CMK (cell line): Measurements from ENCODE around the gene NKD1.

Experiments
- DNase-seq: peaks from one replicate; pipeline ENCODE4 v3.0.0-alpha.2; 2010; ENCODE audit warnings: low read depth

NKD1 gene

DNA sequence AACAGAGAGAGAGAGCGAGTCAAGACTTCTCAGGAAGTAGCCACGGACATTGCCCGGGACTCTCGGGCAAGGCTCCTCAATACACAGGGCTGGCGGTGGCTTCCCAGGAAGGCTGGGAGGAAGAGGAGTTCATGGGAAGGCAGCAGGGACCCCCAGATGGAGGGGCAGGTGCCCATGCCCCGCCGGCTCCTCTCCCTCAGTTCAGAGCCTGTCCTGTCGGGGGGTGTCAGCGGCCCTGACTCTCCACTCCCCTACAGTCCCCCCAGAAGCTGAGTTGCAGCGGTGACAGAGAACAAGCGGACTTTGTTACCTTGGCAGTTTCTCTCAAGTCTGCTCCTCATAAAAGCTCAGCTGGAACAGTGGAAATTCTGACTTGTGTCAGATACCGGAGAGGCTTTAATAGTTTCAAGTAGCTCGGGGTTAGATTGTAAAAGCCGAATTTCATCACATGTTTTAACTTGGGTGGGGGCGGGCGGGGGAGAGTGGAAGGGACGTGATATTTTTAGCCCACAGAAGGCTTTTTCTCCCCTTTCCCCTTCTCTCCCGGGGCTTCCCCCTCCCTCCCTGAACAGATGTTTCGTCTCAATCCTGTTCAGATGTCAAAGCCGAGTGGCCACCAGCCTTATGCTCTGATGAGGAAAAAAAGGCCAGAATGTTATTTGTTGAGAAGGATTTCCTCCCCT, 65.2 kb downstream of the NKD1 start:
- no peak for DNase-seq

DNA sequence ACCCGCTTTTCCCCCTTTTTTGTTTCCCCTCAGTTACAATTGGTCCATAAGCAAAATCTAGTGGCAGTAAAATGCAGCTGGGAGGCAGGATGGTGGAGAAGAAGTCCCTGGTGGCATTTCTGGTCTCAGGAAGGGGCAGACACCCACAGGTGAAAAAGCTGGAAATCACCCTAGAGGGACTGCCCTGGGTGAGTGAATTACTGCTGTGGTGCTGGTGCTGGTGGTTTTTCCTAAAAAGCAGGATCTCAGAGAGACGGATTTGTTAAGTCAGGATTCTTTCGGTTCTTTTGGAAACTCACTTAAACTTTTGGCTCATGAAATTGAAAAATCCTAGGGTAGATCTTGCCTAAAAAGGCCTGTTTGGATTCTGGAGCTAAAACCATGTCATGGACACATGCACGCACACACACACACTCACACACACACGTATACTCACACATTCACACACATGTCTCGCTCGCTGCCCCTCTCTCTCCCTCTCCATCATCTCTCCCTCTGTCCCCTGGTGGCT, 65.8 kb downstream of the NKD1 start:
- no peak for DNase-seq

GRCh38 chr16:50614955-50615724, 66.9 kb downstream of the NKD1 start:
- DNase-seq, result no peak

DNA sequence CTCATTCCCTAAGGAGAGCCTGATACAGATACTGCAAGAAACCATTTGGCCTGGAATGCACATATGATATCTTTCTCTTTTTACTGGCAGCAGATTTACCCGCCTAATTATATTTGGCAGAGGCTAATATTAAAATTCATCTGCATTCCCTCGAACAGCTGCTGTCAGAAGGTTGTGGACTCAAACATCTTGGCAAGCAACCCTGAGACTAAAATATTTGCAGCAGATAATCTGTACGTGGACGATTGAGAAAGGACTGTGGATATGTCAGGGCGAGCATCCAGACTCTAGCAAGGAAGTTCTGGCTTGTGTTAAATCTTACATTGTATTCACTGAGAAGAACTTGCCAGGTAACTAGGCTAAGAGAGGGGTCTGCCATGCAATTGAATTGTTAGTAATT, 67.7 kb downstream of the NKD1 start:
- DNase-seq, result no peak

- DNase-seq, result no peak
Observed at GRCh38 chr16:50616386-50616785, 68.2 kb downstream of the NKD1 start.

GRCh38 chr16:50616883-50617645, 68.9 kb downstream of the NKD1 start:
- DNase-seq, result no peak

- DNase-seq, result no peak
Observed at GRCh38 chr16:50617646-50618184, 69.5 kb downstream of the NKD1 start.

DNA sequence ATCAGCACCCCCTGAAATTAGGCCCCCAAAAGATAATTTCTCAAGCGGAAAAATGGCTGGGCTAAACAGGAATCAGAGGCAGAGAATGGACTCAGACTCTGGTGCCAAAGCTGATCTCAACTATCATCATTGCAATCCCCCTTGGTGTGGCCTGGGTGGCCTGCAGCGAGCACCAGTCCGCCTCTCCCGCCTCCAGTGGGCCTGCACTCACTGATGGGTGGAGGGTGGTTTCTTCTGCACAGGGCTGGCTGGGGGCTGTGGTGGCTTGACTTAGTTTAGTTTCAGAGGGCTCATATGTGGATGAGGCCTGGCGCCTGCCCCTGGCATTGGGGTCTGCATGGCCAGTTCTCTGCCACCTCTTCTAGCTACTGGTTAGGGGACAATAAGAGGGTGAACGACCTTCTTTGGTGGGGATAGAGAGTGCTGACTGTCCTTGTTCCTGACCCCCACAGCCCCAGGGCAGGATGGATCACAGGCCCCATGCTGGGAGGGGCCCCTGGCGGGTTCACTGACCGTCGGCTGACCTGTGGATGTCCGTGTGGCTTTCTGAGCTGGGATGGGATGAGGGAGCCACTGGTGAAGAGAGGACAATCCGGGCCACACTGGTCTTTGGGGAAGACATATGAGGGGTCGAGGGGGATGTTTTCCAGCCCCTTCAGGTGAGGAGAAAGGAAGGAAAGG, 70.2 kb downstream of the NKD1 start:
- no peak for DNase-seq

GRCh38 chr16:50619702-50620491, 71.7 kb downstream of the NKD1 start:
- no peak for DNase-seq

DNA sequence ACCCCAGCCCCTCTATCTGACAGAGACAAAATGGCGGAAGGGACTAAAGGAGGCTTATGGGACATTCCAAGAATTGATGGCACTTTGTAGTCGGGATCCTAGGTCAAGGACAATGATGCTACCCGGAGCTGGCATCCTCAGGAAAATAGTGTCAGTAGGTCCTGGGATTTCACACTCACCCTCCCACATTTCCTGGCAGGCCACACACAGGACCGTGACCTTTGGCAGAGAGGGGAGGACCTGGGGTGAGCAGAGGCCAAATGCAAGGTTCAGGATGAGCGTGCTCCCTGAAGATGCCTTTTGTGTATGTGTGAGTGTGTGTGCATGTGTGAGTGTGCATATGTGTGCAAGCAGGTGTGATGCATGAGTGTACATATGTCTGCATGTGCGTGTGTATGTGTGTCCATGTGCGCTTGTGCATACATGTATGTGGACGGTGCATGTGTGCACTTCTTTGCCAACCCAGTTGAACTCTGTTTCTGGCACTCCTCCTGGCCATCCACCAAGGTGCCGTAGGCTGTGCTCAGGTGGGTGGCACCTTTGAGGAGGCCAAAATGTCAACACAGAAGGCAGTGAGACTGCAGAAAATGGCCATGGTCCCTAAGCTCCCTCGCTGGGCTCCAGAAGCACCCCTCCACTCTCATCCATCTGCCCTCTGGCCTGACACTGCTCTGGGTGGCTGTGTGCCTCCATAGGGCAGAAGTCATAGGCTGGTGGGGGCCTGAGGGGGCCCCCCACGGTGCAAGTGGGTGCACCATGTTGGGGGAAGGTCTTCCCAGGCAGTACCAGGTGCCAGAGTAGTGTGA, 72.7 kb downstream of the NKD1 start:
- no peak for DNase-seq

DNA sequence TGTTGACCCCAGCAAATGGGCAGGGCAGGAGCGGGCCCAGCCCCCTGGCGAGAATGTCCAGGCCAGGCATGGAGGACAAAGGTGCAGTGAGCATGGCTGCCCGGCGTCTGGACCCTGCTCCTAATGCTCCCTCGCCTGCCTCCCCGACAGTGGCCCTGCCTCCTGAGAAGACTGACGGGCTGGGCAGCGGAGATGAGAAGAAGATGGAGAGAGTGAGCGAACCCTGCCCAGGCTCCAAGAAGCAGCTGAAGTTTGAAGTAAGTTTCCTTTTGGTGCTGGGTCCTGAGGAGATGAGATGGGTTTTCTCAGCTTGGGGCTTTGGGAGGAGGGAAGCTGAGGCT, 73.2 kb downstream of the NKD1 start:
- DNase-seq, result no peak

- DNase-seq, result no peak
Observed at GRCh38 chr16:50622029-50622428, 73.8 kb downstream of the NKD1 start.

DNA sequence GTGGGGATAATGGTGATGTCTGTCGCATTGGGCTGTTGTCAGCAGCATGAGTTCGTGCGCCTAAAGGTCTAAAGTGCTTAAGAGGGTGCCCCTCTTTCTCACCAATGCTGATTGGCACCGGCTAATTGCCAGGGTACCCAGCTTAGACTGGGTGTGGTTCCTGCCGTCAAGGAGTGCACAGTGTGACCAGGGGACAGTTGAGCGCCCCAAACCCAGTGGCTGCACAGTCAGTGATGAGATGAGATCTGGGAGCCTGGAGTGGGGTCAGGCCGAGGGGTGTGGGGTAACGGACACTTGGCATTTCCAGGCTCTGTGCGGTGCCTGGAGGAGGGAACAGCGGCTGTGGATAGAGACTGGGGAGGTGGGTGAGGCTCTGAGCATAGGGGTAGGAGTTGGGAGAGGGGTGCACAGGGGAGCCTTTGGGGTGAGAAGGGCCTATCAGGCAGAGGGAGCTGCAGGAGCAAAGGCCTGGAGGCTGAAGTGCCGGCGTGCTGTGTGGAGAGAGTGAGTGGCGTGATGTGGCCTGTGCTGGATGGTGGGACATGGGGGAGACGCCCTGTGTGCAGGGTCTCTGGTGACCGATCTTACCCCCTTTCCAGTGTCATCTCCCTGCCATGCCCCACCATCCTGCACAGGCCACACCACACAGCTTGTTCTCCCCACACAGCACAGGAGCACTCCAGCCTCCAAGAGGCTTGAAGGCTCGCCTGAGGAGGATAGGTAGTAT, 74.6 kb downstream of the NKD1 start:
- no peak for DNase-seq

- DNase-seq, result no peak
Observed at GRCh38 chr16:50624449-50624970, 76.3 kb downstream of the NKD1 start.

DNA sequence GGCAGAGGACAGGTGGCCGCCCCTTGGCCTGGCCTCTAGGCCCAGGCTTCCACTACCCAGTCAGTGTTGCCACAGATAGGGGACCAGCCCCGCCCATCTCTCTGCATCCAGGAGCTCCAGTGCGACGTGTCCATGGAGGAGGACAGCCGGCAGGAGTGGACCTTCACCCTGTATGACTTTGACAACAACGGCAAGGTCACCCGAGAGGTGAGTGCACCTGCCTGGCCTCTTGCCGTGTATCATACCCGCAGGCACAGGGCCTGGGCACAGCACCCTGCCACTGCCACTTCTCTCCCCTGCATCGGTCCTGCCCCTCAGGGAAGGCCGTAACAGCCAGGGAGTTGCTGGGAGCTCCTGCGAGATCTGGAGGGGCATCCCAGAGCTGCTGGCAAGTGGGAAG, 77.2 kb downstream of the NKD1 start:
- no peak for DNase-seq

DNA sequence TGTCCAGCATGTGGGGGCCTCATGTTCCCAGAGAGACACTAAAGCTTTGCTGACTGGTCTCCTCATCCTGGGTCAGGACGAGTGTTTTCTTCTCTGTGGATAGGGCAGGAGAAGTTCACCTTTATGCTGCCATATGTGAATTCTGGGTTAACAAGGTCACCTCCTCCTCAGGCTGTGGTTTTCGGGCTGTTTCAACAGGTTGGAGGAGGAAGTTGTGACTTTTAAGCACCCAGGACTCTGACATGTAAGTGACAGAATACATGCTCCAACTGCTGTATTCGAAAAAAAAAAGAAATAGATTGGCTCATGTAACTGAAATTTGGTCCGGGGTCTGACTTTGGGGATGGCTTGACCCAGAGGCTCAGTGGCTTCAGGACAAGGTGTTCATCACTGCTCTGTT, 78.7 kb downstream of the NKD1 start:
- no peak for DNase-seq

- DNase-seq, result no peak
Observed at GRCh38 chr16:50627419-50627818, 79.2 kb downstream of the NKD1 start.

DNA sequence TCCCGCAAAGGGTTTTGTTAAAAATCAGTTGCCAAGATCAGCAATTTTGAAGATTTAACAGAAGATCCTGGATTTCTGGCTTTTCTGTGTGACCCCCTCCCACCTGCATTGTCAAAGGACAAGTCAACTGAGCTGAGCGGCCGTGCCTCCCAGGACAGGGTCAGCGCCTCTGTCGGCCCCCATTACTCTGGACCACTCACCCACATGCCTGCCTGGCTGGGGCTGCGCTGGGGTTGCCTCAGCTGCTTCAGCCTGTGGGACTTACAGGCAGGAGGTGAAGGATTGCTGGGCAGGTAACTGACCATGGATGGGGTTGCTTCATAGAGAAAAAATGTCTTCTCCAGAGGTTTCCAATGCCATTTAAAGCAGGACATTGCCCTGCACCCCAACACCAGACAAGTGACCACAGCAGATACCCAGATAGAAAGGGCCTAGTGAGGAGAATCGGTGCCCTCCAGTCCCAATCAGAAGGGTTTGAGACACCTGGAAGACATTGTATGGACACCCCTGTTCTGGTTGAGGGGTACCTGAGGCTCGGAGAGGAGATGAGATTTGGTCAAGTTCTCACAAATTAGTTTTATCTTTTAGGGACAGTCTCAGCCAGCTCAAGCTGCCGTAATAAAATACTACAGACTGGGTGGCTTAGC, 80.1 kb downstream of the NKD1 start:
- no peak for DNase-seq

DNA sequence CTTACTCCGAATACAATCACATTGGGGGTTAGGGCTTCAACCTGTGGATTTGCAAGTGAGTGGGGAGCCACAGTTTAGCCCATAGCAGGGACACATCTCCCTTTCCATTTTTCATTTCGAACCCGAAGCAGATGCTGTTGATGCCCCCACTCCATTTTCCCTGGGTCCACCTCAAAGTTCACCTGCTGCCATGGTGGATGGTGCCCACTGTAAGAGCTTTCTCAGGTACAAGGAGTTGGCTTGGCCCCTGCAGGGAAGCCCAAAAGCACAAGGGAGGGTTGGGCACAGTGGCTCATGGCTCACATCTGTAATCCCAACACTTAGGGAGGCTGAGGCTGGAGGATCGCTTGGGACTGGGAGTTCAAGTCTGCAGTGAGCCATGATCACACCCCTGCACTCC, 81.1 kb downstream of the NKD1 start:
- no peak for DNase-seq
